B cell (primary cell): ENCODE measurements around the gene RERG. TPM values are rescaled to one million over a fixed set of nuclear protein-coding genes. Genes with fewer than 3 reads are reported as not detected.

Source experiments
- ATAC-seq: fragments of 200-7000 bp; cut with Tn5 transposase; one replicate; pipeline ENCODE4 v1.10.0; 2021; ENCODE audit warnings: low read depth, mild to moderate bottlenecking, moderate number of reproducible peaks, moderate library complexity
- CTCF ChIA-PET: fragments of 350-600 bp; sonication (Branson Sonifier 250); formaldehyde crosslinking; loops from one replicate; lab custom pipeline; 2021; ENCODE audit warnings: antibody characterized with exemption, inconsistent platforms; lab: Charles Lee
- POLR2A ChIA-PET: fragments of 350-600 bp; sonication (Branson Sonifier 250); formaldehyde crosslinking; loops from one replicate; lab custom pipeline; 2021; ENCODE audit warnings: antibody characterized with exemption; lab: Charles Lee
- DNase-seq: peaks from one replicate; pipeline ENCODE4 v3.0.0; 2013
- H2AFZ ChIP-seq: 2 replicates; pipeline ENCODE4 v1.6.1; 2012; ENCODE audit warnings: mild to moderate bottlenecking, low read depth, low read length; ENCODE audit not compliant: insufficient read depth, poor library complexity, severe bottlenecking
- H3K27ac ChIP-seq, 2 donors: 1 replicate in 1 of 2; 2 replicates in 1 of 2; pipeline ENCODE4 v1.5.1; 2012 to 2013; ENCODE audit warnings: low read length in 2 of 2, mild to moderate bottlenecking in 2 of 2, moderate library complexity in 1 of 2
- H3K27me3 ChIP-seq, 4 experiments: fragments of 200-600 bp in 1 of 4; sonication (generic) in 1 of 4; replicated peaks in 1 of 4; 1 replicate in 2 of 4; 2 replicates in 2 of 4; pipeline versions ENCODE4 v1.6.1 to v1.7.0; 2013 to 2016; ENCODE audit warnings: low read length in 3 of 4, mild to moderate bottlenecking in 2 of 4, mixed read lengths in 1 of 4, moderate library complexity in 1 of 4; ENCODE audit not compliant: insufficient read depth in 4 of 4, control insufficient read depth in 3 of 4; ENCODE audit errors: control extremely low read depth in 1 of 4
- H3K36me3 ChIP-seq, 2 experiments: replicated peaks in 1 of 2; 1 replicate in 1 of 2; 2 replicates in 1 of 2; pipeline versions ENCODE4 v1.6.1 to v1.7.1; 2013; ENCODE audit warnings: low read length in 1 of 2; ENCODE audit not compliant: insufficient read depth in 2 of 2, control insufficient read depth in 1 of 2; ENCODE audit errors: control extremely low read depth in 1 of 2, extremely low read depth in 1 of 2
- H3K4me1 ChIP-seq, 2 donors: fragments of 200-600 bp in 1 of 2; sonication (generic) in 1 of 2; 1 replicate in 1 of 2; 2 replicates in 1 of 2; pipeline versions ENCODE4 v1.5.1 to v1.6.1; 2013 to 2017; ENCODE audit warnings: low read length in 2 of 2; ENCODE audit not compliant: control insufficient read depth in 2 of 2, insufficient read depth in 2 of 2
- H3K4me2 ChIP-seq: replicated peaks from 2 replicates; pipeline ENCODE3; 2012; ENCODE audit warnings: mild to moderate bottlenecking, low read depth, low read length; ENCODE audit not compliant: poor library complexity, severe bottlenecking
- H3K4me3 ChIP-seq, 5 experiments: fragments of 200-600 bp in 1 of 5; sonication (generic) in 1 of 5; 1 replicate in 3 of 5; 2 replicates in 2 of 5; pipeline versions ENCODE4 v1.5.1 to v1.7.0; 2011 to 2016; ENCODE audit warnings: low read length in 4 of 5, mild to moderate bottlenecking in 4 of 5, low read depth in 2 of 5, control low read depth in 1 of 5, moderate library complexity in 1 of 5; ENCODE audit not compliant: insufficient read depth in 1 of 5; ENCODE audit errors: control extremely low read depth in 1 of 5, extremely low read depth in 1 of 5
- H3K79me2 ChIP-seq: fragments of 200-600 bp; sonication (generic); one replicate; pipeline ENCODE4 v1.6.0; 2016; ENCODE audit warnings: low read length; ENCODE audit not compliant: control insufficient read depth, insufficient read depth
- H3K9ac ChIP-seq: fragments of 200-600 bp; sonication (generic); 2 replicates; pipeline ENCODE4 v1.6.1; 2017; ENCODE audit warnings: mild to moderate bottlenecking, low read length, moderate library complexity
- H3K9me3 ChIP-seq, 3 donors: one replicate each; pipeline versions ENCODE4 v1.6.1 to v1.7.1; 2013; ENCODE audit warnings: low read length in 2 of 3; ENCODE audit not compliant: control insufficient read depth in 2 of 3, insufficient read depth in 1 of 3; ENCODE audit errors: control extremely low read depth in 1 of 3
- H4K20me1 ChIP-seq: 2 replicates; pipeline ENCODE4 v1.6.0; 2012; ENCODE audit warnings: mild to moderate bottlenecking, low read length; ENCODE audit not compliant: insufficient read depth, control insufficient read depth, poor library complexity, severe bottlenecking
- H3K27ac Mint-ChIP-seq: one replicate; pipeline ENCODE4 v1.8.0; 2021; ENCODE audit warnings: mixed read lengths
- H3K27me3 Mint-ChIP-seq: one replicate; pipeline ENCODE4 v1.8.0; 2021; ENCODE audit warnings: mixed read lengths
- H3K4me1 Mint-ChIP-seq: one replicate; pipeline ENCODE4 v1.8.0; 2021; ENCODE audit warnings: mixed read lengths
- H3K4me3 Mint-ChIP-seq: one replicate; pipeline ENCODE4 v1.8.0; 2021; ENCODE audit warnings: mixed read lengths
- H3K9me3 Mint-ChIP-seq: one replicate; pipeline ENCODE4 v1.8.0; 2022; ENCODE audit warnings: mixed read lengths; ENCODE audit not compliant: insufficient read depth
- CTCF ChIP-seq: fragments of 200-600 bp; IDR thresholded peaks from one replicate; pipeline ENCODE4 v1.8.0; 2022; ENCODE audit warnings: antibody characterized with exemption, mild to moderate bottlenecking
- EZH2 ChIP-seq: IDR thresholded peaks from 2 replicates; pipeline ENCODE4 v1.6.1; 2012; ENCODE audit warnings: borderline replicate concordance, low read depth, mild to moderate bottlenecking, moderate library complexity, low read length; ENCODE audit not compliant: insufficient read depth, poor library complexity, severe bottlenecking
- WGBS: methylation state at CpG from one replicate; pipeline ENCODE4 v1.1.5; 2013; ENCODE audit warnings: missing lambda C conversion rate; ENCODE audit not compliant: insufficient coverage; 5-methylcytosine and 5-hydroxymethylcytosine counted together
- intact Hi-C: fragments of 100-400 bp; cut with micrococcal nuclease; formaldehyde crosslinking; loops from one replicate; pipeline ENCODE4 v1.10.0; 2022
- polyA plus RNA-seq: library from polyadenylated mRNA; depleted of rRNA; stranded (reverse); fragments of >200 nt; gene quantifications from 2 replicates; pipeline ENCODE4 v1.2.3, GENCODE V29; 2012
- total RNA-seq, 2 donors: library from RNA; stranded (reverse); fragments of 120-200 nt in 1 of 2; gene quantifications; 1 replicate in 1 of 2; 2 replicates in 1 of 2; pipeline versions ENCODE4 v1.2.3 to v1.2.4, GENCODE V29; 2013 to 2022

Gene RERG
- total and polyA plus RNA-seq, 2 donors (not counting 1 experiment from before 2014, with no cell fraction given) = not detected

GRCh38 chr12:15171012-15171655, 50.1 kb downstream of the RERG start:
- 100% methylated on average over 1 of the region's 6 CpGs for WGBS
- Mint-ChIP-seq H3K27ac (no peak overlapping the region), H3K27me3 (peaks cover 6% of the 10 kb centered on the region), H3K4me1 (no peaks in the 10 kb centered on the region), H3K4me3 (no peak overlapping the region), H3K9me3 (peaks cover 2% of the 10 kb centered on the region)
- ChIA-PET CTCF (no interaction called here), POLR2A (no interaction called here)
- Histone ChIP-seq H4K20me1 (no peaks in the 10 kb centered on the region), H3K27ac (no peak overlapping the region), H2AFZ (no peak overlapping the region), H3K9ac (no peak overlapping the region), H3K4me1 (no peaks in the 10 kb centered on the region), H3K4me3 (no peak overlapping the region), H3K27me3 (no peaks in the 10 kb centered on the region), H3K9me3 (peaks cover 0 to 2% (median 0%) of the 10 kb centered on the region in 3 donors), H3K4me2 (no peak overlapping the region), H3K79me2 (no peaks in the 10 kb centered on the region), H3K36me3 (no peaks in the 10 kb centered on the region)
- TF ChIP-seq CTCF (no peak), EZH2 (no peak)
- intact Hi-C loops = no loop called here
- DNase-seq = no peak
- no peak for ATAC-seq

- CTCF ChIA-PET = interaction anchor here (0.8 kb wide), 1 partner anchor 53 kb away, joined by 3 read pairs; no protein-coding TSS in a partner anchor
- H3K27me3 ChIP-seq = no peaks in the 10 kb centered on the region
- peaks cover 0 to 2% (median 0%) of the 10 kb centered on the region in 3 donors for H3K9me3 ChIP-seq
- Mint-ChIP-seq H3K4me1 (no peaks in the 10 kb centered on the region), H3K4me3 (no peak overlapping the region), H3K27ac (no peak overlapping the region), H3K9me3 (peaks cover 2% of the 10 kb centered on the region), H3K27me3 (peaks cover 3% of the 10 kb centered on the region)
- no peaks in the 10 kb centered on the region for H3K4me1 ChIP-seq
- H2AFZ ChIP-seq = no peak overlapping the region
- no peak overlapping the region for H3K4me2 ChIP-seq
- no peaks in the 10 kb centered on the region for H3K36me3 ChIP-seq
- POLR2A ChIA-PET = no interaction called here
- no peaks in the 10 kb centered on the region for H3K79me2 ChIP-seq
- H3K4me3 ChIP-seq = no peak overlapping the region
- intact Hi-C loops = no loop called here
- TF ChIP-seq CTCF = no peak
- TF ChIP-seq EZH2 = no peak
- ATAC-seq (no peak), DNase-seq (no peak)
- 84% methylated on average over 4 of the region's 5 CpGs for WGBS
- no peak overlapping the region for H3K27ac ChIP-seq
- H4K20me1 ChIP-seq = no peaks in the 10 kb centered on the region
- no peak overlapping the region for H3K9ac ChIP-seq
These were observed 53.1 kb downstream of the RERG start for GRCh38 chr12:15168026-15168678.
